Stomach (tissue), 4 donors: ENCODE data around the gene S1PR3.

Experiments
- EP300 ChIP-seq: sonication (generic); formaldehyde crosslinking; IDR thresholded peaks from one replicate; pipeline ENCODE4 v1.6.1; 2017; ENCODE audit warnings: antibody characterized with exemption
- POLR2AphosphoS5 ChIP-seq, 3 donors: sonication (generic); formaldehyde crosslinking; IDR thresholded peaks; one replicate each; pipeline ENCODE4 v1.6.1; 2016; ENCODE audit warnings: antibody characterized with exemption in 3 of 3
- TF ChIP-seq, protein P1 (sequence below), 7 experiments: fragments of 450-650 bp in 4 of 7; fragments of 200-600 bp in 3 of 7; sonication (generic) in 3 of 7; IDR thresholded peaks; one replicate each; pipeline ENCODE4 v1.5.1; 2016 to 2019; ENCODE audit warnings: antibody characterized with exemption in 7 of 7, control low read depth in 2 of 7, mild to moderate bottlenecking in 1 of 7

DNA sequence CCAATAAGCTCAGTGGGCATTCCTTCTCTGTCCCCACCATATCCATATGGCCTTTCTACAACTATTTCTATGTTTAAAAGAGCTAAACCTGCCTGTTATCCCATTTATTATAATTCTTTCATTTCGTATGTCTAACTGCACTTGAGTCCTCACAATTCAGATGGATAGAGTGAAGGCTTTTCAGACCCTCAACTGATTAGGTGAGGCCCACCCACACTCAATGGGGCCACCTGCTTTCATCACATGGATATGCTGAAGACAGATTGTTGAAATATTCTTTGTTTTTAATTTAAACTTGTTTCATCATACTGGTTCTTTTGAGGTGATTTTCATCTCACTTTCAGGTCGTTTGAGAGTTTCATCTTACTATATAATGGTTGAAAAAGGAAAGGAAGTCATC is 5.7 kb upstream of the S1PR3 start:
- TF ChIP-seq, protein P1, sequence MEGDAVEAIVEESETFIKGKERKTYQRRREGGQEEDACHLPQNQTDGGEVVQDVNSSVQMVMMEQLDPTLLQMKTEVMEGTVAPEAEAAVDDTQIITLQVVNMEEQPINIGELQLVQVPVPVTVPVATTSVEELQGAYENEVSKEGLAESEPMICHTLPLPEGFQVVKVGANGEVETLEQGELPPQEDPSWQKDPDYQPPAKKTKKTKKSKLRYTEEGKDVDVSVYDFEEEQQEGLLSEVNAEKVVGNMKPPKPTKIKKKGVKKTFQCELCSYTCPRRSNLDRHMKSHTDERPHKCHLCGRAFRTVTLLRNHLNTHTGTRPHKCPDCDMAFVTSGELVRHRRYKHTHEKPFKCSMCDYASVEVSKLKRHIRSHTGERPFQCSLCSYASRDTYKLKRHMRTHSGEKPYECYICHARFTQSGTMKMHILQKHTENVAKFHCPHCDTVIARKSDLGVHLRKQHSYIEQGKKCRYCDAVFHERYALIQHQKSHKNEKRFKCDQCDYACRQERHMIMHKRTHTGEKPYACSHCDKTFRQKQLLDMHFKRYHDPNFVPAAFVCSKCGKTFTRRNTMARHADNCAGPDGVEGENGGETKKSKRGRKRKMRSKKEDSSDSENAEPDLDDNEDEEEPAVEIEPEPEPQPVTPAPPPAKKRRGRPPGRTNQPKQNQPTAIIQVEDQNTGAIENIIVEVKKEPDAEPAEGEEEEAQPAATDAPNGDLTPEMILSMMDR (IDR thresholded peaks at IDR 0.05), result no peak
- TF ChIP-seq POLR2AphosphoS5 (IDR thresholded peaks at IDR 0.05), result no peak
- TF ChIP-seq EP300, result no peak
